MM.1S (cell line): ENCODE results near the gene TSC22D4.

Experiments used
- EZH2 ChIP-seq: fragments of 300-600 bp; sonication (generic); optimal IDR thresholded peaks from 2 replicates; pipeline ENCODE3; 2017; ENCODE audit warnings: low read depth, mild to moderate bottlenecking, antibody characterized with exemption, low read length, mixed read lengths
- EZH2phosphoT487 ChIP-seq: fragments of 300-600 bp; sonication (generic); IDR thresholded peaks from 2 replicates; pipeline ENCODE4 v1.6.1; 2018; ENCODE audit warnings: antibody characterized with exemption, low read length
- TF ChIP-seq, protein P1 (sequence below): fragments of 300-600 bp; sonication (generic); IDR thresholded peaks from 2 replicates; pipeline ENCODE4 v1.5.1; 2016; ENCODE audit warnings: antibody characterized with exemption, low read length, mixed read lengths

DNA sequence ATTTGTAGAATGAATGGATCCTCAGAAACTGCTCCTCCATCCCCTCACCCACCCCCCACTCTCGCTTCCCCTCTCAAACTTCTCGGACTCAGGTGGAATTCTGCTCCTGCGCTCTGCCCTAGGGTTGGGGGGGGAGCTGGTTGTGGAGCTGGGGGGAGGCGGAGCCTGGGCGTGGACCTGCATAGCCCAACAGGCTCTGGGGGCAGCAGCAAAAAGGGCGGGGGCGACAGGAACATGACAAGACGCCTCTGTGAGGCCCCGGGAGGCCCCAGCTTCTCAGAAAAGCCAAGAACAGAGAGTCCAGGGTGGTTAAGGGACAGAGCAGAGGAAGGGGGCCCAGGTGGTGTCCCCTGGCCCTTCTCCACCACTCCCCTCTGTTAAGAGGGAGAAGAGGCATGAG, 3.5 kb downstream of the TSC22D4 start:
- TF ChIP-seq, protein P1, sequence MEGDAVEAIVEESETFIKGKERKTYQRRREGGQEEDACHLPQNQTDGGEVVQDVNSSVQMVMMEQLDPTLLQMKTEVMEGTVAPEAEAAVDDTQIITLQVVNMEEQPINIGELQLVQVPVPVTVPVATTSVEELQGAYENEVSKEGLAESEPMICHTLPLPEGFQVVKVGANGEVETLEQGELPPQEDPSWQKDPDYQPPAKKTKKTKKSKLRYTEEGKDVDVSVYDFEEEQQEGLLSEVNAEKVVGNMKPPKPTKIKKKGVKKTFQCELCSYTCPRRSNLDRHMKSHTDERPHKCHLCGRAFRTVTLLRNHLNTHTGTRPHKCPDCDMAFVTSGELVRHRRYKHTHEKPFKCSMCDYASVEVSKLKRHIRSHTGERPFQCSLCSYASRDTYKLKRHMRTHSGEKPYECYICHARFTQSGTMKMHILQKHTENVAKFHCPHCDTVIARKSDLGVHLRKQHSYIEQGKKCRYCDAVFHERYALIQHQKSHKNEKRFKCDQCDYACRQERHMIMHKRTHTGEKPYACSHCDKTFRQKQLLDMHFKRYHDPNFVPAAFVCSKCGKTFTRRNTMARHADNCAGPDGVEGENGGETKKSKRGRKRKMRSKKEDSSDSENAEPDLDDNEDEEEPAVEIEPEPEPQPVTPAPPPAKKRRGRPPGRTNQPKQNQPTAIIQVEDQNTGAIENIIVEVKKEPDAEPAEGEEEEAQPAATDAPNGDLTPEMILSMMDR: no peak
- TF ChIP-seq EZH2phosphoT487 (no peak), EZH2 (no peak)
